ENCODE results near the gene PDGFRB. TPM values are rescaled to one million over a fixed set of nuclear protein-coding genes. Genes with fewer than 3 reads are reported as not detected.

The PDGFRB gene
- total and polyA plus RNA-seq, 2 of the 8 experiments (the other 6 are each of a cell fraction or from before 2014, with no cell fraction given) = 4.2 to 13.7 TPM

DNA sequence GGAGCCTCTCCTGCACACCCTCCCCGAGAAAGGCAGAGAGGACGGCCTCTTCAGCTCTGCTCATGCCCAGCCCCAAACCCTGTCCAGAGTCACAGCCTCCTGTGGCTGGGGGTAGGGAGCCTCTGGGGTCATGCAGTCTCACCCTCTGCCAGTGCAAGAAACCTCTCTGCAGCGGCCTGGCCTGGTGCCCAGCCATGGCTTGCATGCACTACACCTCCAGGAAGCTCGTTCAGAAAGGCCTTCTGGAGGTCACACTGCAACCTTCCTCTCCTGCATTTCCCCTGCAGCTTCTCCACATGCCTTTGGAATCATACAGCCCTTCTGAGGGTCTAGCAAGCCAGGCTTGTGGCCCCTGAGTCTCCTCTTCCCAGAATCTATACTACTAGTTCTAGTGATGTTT, 87.2 kb downstream of the PDGFRB start:
- H3K36me3 ChIP-seq (ENCODE audit: control insufficient read depth in 2 of 4, insufficient read depth in 4 of 4, low read length in 3 of 4) = no peaks in the 10 kb centered on the region
- no peak overlapping the region for H3K23ac ChIP-seq (ENCODE audit: insufficient read length)
- no peak overlapping the region for H3K56ac ChIP-seq (replicated peaks; ENCODE audit: insufficient read length, low read depth, low read length)
- no peak overlapping the region for H2BK120ac ChIP-seq (replicated peaks; ENCODE audit: low read depth, low read length)
- H3K4me2 ChIP-seq (ENCODE audit: insufficient read depth in 1 of 2, low read depth in 2 of 2, low read length in 2 of 2) = no peak overlapping the region
- H4K91ac ChIP-seq (replicated peaks; ENCODE audit: insufficient read length, low read length) = no peak overlapping the region
- ChIA-PET POLR2A (ENCODE audit: partially characterized antibody) (interaction anchor here (1.4 kb wide), 1 partner anchor 11 kb away, joined by 6 read pairs; no protein-coding TSS in a partner anchor), CTCF (ENCODE audit: partially characterized antibody) (interaction anchor here (0.6 to 1.6 kb wide), 10 partner anchors 34 to 189 kb away, joined by 3 to 9 read pairs (median 3); no protein-coding TSS in a partner anchor)
- no peaks in the 10 kb centered on the region for H3K79me1 ChIP-seq (ENCODE audit: low read depth, low read length)
- no peaks in the 10 kb centered on the region for H3K23me2 ChIP-seq (ENCODE audit: low read depth, low read length)
- no peak overlapping the region for H2AFZ ChIP-seq (ENCODE audit: low read length)
- TF ChIP-seq KDM1A (IDR thresholded peaks at IDR 0.05; ENCODE audit: borderline replicate concordance, low read length) = no peak
- no peak overlapping the region for H2BK15ac ChIP-seq (ENCODE audit: low read length)
- no peak for FAIRE-seq
- no peak overlapping the region for H4K5ac ChIP-seq (ENCODE audit: insufficient read length, low read depth, low read length)
- H2BK5ac ChIP-seq (ENCODE audit: low read depth, low read length) = no peak overlapping the region
- no peaks in the 10 kb centered on the region for H3K79me2 ChIP-seq (ENCODE audit: control insufficient read depth in 1 of 2, insufficient read depth in 2 of 2, low read length in 2 of 2)
- DNase-seq (ENCODE audit: low read depth in 1 of 2, low spot score in 2 of 2) = no peak
- no peak overlapping the region for H2AK5ac ChIP-seq (ENCODE audit: low read depth, low read length)
- H3K4me3 ChIP-seq (ENCODE audit: extremely low read depth in 1 of 4, insufficient read depth in 2 of 4, low read depth in 3 of 4, low read length in 4 of 4) = no peak overlapping the region
- H3K27me3 ChIP-seq (replicated peaks in 1 of 4; ENCODE audit: control insufficient read depth in 3 of 4, extremely low read depth in 1 of 4, insufficient read depth in 3 of 4, low read length in 3 of 4) = no peaks in the 10 kb centered on the region; a peak in 1 of 7 replicates
- H2BK12ac ChIP-seq (ENCODE audit: low read depth, low read length) = no peak overlapping the region
- H3K4me1 ChIP-seq (replicated peaks in 1 of 4; ENCODE audit: control insufficient read depth in 3 of 4, insufficient read depth in 4 of 4, low read length in 3 of 4) = peaks cover 0 to 18% (median 4%) of the 10 kb centered on the region in 4 experiments; a peak in 5 of 7 replicates
- H4K8ac ChIP-seq (ENCODE audit: extremely low read depth, insufficient read depth, low read length) = no peak overlapping the region
- WGBS, 2 experiments (ENCODE audit: extremely low coverage in 1 of 2, insufficient coverage in 1 of 2, insufficient read length in 1 of 2, insufficient replicate concordance in 2 of 2, low coverage in 1 of 2, low lambda C conversion rate in 2 of 2, missing lambda C conversion rate in 1 of 2) = 91% methylated on average over 4 of the region's 4 CpGs; no CpG with 5 or more reads in 1 of the 2 experiments
- H3K4ac ChIP-seq (replicated peaks; ENCODE audit: insufficient read length, low read depth, low read length) = no peak overlapping the region
- no peak overlapping the region for H3K14ac ChIP-seq (ENCODE audit: insufficient read length)
- no peaks in the 10 kb centered on the region for H4K20me1 ChIP-seq (replicated peaks in 1 of 2; ENCODE audit: control insufficient read depth in 1 of 2, insufficient read depth in 2 of 2, low read length in 2 of 2)
- no peak overlapping the region for H3K27ac ChIP-seq (ENCODE audit: low read depth, low read length)
- no peaks in the 10 kb centered on the region for H3K9me3 ChIP-seq (ENCODE audit: insufficient read depth in 2 of 2, low read depth in 1 of 2, low read length in 1 of 2)
- no peak overlapping the region for H3K9ac ChIP-seq (replicated peaks in 1 of 4; ENCODE audit: extremely low read depth in 1 of 4, low read depth in 3 of 4, low read length in 3 of 4)
- no peak overlapping the region; the same call in 1 of the 2 replicates for H3K18ac ChIP-seq (ENCODE audit: extremely low read depth, low read length)
- H2BK20ac ChIP-seq (ENCODE audit: low read length) = no peak overlapping the region

All from H1 (cell line).